ENCODE results near the gene PITPNC1. TPM values are rescaled to one million over a fixed set of nuclear protein-coding genes. Genes with fewer than 3 reads are reported as not detected.

Gene PITPNC1
- total RNA-seq, 1 donor from 2014 or later: 21.5 TPM

DNA sequence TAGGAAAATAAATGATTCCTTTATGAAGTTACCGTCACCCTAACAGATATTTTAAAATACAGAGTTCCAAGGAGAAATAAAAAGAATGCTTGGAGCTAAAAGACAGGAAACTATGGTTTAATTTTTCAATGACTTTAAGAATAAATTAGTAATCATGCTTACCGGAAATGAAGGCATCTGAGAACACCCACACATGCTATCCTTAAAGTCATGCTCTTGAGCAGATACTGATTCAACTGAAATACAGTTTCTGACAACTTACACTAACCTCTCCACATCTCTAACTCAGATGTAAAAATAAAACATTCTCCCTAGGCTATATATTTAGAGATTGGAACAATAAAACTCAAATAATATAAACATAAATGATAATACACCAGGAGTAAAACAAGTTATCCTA, 18.5 kb upstream of the PITPNC1 start:
- Mint-ChIP-seq H3K4me1 (peaks cover 7% of the 10 kb centered on the region), H3K27me3 (ENCODE audit: low read depth) (no peaks in the 10 kb centered on the region), H3K36me3 (ENCODE audit: low read depth) (peaks cover 21% of the 10 kb centered on the region), H3K27ac (ENCODE audit: unreplicated experiment) (no peak overlapping the region), H3K9me3 (no peaks in the 10 kb centered on the region), H3K4me3 (no peak overlapping the region)
- TF ChIP-seq, protein P1, sequence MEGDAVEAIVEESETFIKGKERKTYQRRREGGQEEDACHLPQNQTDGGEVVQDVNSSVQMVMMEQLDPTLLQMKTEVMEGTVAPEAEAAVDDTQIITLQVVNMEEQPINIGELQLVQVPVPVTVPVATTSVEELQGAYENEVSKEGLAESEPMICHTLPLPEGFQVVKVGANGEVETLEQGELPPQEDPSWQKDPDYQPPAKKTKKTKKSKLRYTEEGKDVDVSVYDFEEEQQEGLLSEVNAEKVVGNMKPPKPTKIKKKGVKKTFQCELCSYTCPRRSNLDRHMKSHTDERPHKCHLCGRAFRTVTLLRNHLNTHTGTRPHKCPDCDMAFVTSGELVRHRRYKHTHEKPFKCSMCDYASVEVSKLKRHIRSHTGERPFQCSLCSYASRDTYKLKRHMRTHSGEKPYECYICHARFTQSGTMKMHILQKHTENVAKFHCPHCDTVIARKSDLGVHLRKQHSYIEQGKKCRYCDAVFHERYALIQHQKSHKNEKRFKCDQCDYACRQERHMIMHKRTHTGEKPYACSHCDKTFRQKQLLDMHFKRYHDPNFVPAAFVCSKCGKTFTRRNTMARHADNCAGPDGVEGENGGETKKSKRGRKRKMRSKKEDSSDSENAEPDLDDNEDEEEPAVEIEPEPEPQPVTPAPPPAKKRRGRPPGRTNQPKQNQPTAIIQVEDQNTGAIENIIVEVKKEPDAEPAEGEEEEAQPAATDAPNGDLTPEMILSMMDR (conservative IDR thresholded peaks at IDR 0.05): no peak
- no peak for DNase-seq (ENCODE audit: low read depth, low spot score)

DNA sequence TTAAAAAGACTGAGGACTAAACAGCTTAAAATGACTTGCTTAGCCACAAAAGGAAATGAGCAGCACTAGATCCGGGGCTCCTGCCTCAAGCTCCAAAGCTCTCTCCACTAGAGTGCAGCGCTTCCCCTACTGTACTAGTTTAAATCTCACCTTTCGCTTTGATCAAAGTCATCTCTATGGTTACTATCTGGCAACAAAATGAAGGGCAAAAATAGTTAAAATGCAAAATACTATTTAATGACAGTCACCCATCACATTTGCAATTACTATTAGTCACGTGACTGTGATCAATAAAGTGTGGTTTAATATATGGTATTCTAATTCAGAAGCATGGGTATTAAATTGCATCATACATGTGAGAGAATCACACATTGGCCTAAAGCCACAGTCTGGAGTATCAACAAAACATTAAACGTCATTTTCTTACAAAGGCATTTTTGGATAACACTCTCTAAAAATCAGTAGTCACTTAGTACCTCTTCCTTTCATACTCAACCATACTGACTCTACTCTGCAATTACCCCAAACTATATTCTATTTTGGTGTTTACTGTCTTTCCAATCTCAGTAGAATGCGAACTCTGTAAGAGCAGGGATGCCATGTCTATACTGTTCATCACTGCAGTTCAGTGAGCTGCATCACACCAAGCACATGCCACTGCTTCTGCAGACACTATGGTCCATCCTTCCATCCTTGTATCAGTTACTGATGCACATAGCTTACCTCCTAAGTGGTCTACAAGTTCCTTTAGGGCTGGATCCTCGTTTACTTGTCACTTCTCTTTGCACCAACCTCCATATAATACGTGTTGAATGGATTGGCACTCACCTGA, 16.9 kb upstream of the PITPNC1 start:
- Mint-ChIP-seq H3K27me3 (ENCODE audit: low read depth) (no peaks in the 10 kb centered on the region), H3K9me3 (no peaks in the 10 kb centered on the region), H3K36me3 (ENCODE audit: low read depth) (peaks cover 15% of the 10 kb centered on the region), H3K4me1 (peaks cover 19% of the 10 kb centered on the region), H3K27ac (ENCODE audit: unreplicated experiment) (no peak overlapping the region), H3K4me3 (no peak overlapping the region)
- TF ChIP-seq, protein P1 (conservative IDR thresholded peaks at IDR 0.05): no peak
- no peak for DNase-seq (ENCODE audit: low read depth, low spot score)

DNA sequence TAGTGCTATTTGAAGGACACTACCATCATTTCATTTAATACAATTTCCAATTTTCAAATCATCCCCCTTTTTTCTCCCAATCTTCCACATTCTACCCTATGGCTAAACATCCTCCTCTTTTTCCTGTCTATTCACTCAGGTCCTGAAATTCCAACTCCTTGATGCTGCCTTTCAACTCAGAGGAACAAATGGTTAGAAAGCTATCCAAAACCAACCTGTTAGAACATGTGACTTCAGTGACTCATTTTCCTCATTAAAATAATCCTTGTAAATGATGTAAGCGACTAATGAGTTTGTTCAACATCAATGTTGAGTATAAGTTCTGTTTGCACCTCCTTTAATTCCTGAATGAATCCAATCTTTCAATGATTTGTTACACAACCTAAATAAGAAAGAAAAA, 16.2 kb upstream of the PITPNC1 start:
- TF ChIP-seq, protein P1 (conservative IDR thresholded peaks at IDR 0.05): no peak
- H3K27ac Mint-ChIP-seq (ENCODE audit: unreplicated experiment): no peak overlapping the region
- no peak overlapping the region for H3K4me3 Mint-ChIP-seq

DNA sequence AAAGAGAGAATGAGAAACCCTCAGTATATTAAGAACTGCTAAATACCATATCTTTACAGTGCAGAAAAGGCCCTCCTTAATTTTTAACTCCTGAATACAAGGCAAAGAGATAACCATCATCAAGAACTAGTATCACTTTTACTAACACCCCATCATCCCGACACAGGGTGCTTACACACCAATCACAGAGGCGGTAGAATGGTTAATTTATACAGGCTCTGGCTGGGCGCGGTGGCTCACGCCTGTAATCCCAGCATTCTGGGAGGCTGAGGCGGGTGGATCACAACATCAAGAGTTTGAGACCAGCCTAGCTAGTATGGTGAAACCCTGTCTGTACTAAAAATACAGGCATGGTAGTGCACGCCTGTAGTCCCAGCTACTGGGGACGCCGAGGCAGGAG, 14.9 kb upstream of the PITPNC1 start:
- DNase-seq (ENCODE audit: low read depth, low spot score): no peak
- H3K27ac Mint-ChIP-seq (ENCODE audit: unreplicated experiment): no peak overlapping the region
- H3K4me3 Mint-ChIP-seq: peak overlapping the region; percentile 47
- peaks cover 8% of the 10 kb centered on the region for H3K36me3 Mint-ChIP-seq (ENCODE audit: low read depth)
- H3K4me1 Mint-ChIP-seq: peaks cover 34% of the 10 kb centered on the region
- TF ChIP-seq, protein P1 (conservative IDR thresholded peaks at IDR 0.05): no peak
- no peaks in the 10 kb centered on the region for H3K9me3 Mint-ChIP-seq
- no peaks in the 10 kb centered on the region for H3K27me3 Mint-ChIP-seq (ENCODE audit: low read depth)

More for the DNA sequence above, 16.2 kb upstream of the PITPNC1 start:
- Mint-ChIP-seq H3K27me3 (ENCODE audit: low read depth) (no peaks in the 10 kb centered on the region), H3K4me1 (peaks cover 26% of the 10 kb centered on the region), H3K36me3 (ENCODE audit: low read depth) (peaks cover 10% of the 10 kb centered on the region), H3K9me3 (no peaks in the 10 kb centered on the region)
- no peak for DNase-seq (ENCODE audit: low read depth, low spot score)

DNA sequence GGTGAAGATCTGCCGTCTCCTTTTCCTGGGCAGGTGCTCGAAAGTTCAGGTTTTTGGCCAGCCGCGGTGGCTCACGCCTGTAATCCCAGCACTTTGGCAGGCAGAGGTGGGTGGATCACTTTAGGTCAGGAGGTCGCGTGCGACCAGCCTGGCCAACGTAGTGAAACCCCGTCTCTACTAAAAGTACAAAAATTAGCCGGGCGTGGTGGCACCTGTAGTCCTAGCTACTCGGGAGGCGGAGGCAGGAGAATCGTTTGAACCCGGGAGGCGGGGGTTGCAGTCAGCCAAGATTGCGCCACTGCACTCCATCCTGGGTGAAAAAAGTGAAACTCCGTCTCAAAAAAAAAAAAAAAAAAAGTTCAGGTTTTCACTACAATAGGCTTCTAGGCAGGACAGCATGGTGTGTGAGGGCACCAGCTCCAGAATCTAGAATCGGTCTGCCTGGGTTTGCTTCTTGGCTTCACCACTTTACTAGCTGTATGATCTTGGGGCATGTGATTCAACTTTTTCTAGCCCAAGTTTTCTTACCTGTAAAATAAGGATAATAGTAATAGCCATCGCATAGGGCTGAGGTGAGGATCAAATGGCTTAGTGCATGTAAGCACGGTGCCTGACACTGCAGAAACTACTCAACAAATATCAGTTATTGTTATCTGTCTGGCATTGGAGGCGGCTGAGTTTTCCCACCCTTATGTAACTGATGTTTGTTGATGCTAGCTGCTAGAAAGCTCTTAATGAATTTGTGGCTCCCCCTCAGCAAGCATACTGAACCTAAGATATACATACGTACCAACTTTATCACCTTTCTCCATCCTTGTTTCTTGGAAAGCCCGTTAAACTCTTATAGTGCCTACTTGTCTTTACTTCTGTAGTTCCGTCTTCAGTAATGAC, 12.0 kb upstream of the PITPNC1 start:
- no peak for DNase-seq (ENCODE audit: low read depth, low spot score)
- Mint-ChIP-seq H3K9me3 (no peaks in the 10 kb centered on the region), H3K4me1 (peaks cover 38% of the 10 kb centered on the region), H3K27ac (ENCODE audit: unreplicated experiment) (peak overlapping the region; percentile 90), H3K27me3 (ENCODE audit: low read depth) (no peaks in the 10 kb centered on the region), H3K36me3 (ENCODE audit: low read depth) (peaks cover 8% of the 10 kb centered on the region), H3K4me3 (peak overlapping the region; percentile 95)
- TF ChIP-seq, protein P1 (conservative IDR thresholded peaks at IDR 0.05): no peak

All from neural crest cell (in vitro differentiated cells).